H9 (cell line): Measurements from ENCODE around the gene UCP2. TPM values are rescaled to one million over a fixed set of nuclear protein-coding genes. Genes with fewer than 3 reads are reported as not detected.

Experiments
- DNase-seq: peaks from one replicate; pipeline ENCODE4 v3.0.0-alpha.2; 2017
- H2AFZ ChIP-seq: one replicate; pipeline ENCODE4 v1.6.1; 2013; ENCODE audit warnings: mild to moderate bottlenecking, low read length, control low read depth, moderate library complexity
- H2AK5ac ChIP-seq: 2 replicates; pipeline ENCODE4 v1.6.1; 2013; ENCODE audit warnings: low read length, control low read depth, mixed read lengths; ENCODE audit not compliant: insufficient read length
- H2BK120ac ChIP-seq: one replicate; pipeline ENCODE4 v1.6.1; 2013; ENCODE audit warnings: low read depth, mild to moderate bottlenecking, low read length, control low read depth, inconsistent platforms; ENCODE audit not compliant: poor library complexity, severe bottlenecking
- H2BK12ac ChIP-seq: 2 replicates; pipeline ENCODE4 v1.6.1; 2013; ENCODE audit warnings: low read length, control low read depth, mixed read lengths, low read depth; ENCODE audit not compliant: insufficient read length
- H2BK15ac ChIP-seq: 2 replicates; pipeline ENCODE4 v1.6.1; 2013; ENCODE audit warnings: low read depth, low read length, control low read depth
- H2BK20ac ChIP-seq: one replicate; pipeline ENCODE4 v1.6.1; 2013; ENCODE audit warnings: low read depth, mild to moderate bottlenecking, low read length, control low read depth, inconsistent platforms; ENCODE audit not compliant: poor library complexity, severe bottlenecking
- H2BK5ac ChIP-seq: 2 replicates; pipeline ENCODE4 v1.6.1; 2013; ENCODE audit warnings: low read length, control low read depth, mixed read lengths; ENCODE audit not compliant: insufficient read length
- H3K14ac ChIP-seq: 2 replicates; pipeline ENCODE4 v1.6.1; 2013; ENCODE audit warnings: low read length, control low read depth; ENCODE audit not compliant: insufficient read depth
- H3K18ac ChIP-seq: 2 replicates; pipeline ENCODE4 v1.6.1; 2013; ENCODE audit warnings: low read depth, mild to moderate bottlenecking, mixed read lengths, low read length, control low read depth; ENCODE audit not compliant: insufficient read length
- H3K23ac ChIP-seq: 2 replicates; pipeline ENCODE4 v1.6.1; 2013; ENCODE audit warnings: low read length, control low read depth, mixed read lengths, low read depth; ENCODE audit not compliant: insufficient read length
- H3K23me2 ChIP-seq: 2 replicates; pipeline ENCODE4 v1.6.1; 2013; ENCODE audit warnings: low read depth, mild to moderate bottlenecking, mixed read lengths, low read length, control low read depth; ENCODE audit not compliant: insufficient read length, poor library complexity, severe bottlenecking
- H3K27ac ChIP-seq: 2 replicates; pipeline ENCODE4 v1.5.1; 2013; ENCODE audit warnings: low read length, control low read depth, mixed read lengths, low read depth; ENCODE audit not compliant: insufficient read length
- H3K27me3 ChIP-seq: 2 replicates; pipeline ENCODE4 v1.6.1; 2013; ENCODE audit warnings: low read length, control low read depth, inconsistent platforms; ENCODE audit not compliant: insufficient read depth
- H3K4ac ChIP-seq: 2 replicates; pipeline ENCODE4 v1.6.1; 2013; ENCODE audit warnings: low read depth, mild to moderate bottlenecking, control low read depth, inconsistent platforms, low read length, moderate library complexity
- H3K4me1 ChIP-seq: 2 replicates; pipeline ENCODE4 v1.6.1; 2013; ENCODE audit warnings: low read length, control low read depth, inconsistent platforms; ENCODE audit not compliant: insufficient read depth
- H3K4me2 ChIP-seq: 2 replicates; pipeline ENCODE4 v1.6.1; 2013; ENCODE audit warnings: low read length, control low read depth, mixed read lengths; ENCODE audit not compliant: insufficient read length, insufficient read depth
- H3K56ac ChIP-seq: 2 replicates; pipeline ENCODE4 v1.6.1; 2013; ENCODE audit warnings: low read depth, mild to moderate bottlenecking, mixed read lengths, low read length, control low read depth; ENCODE audit not compliant: insufficient read length
- H3K79me1 ChIP-seq: 2 replicates; pipeline ENCODE4 v1.6.1; 2013; ENCODE audit warnings: low read depth, mild to moderate bottlenecking, moderate library complexity, low read length, control low read depth, inconsistent platforms; ENCODE audit not compliant: insufficient read depth, poor library complexity, severe bottlenecking
- H3K79me2 ChIP-seq: 2 replicates; pipeline ENCODE4 v1.6.1; 2013; ENCODE audit warnings: low read length, control low read depth, inconsistent platforms; ENCODE audit not compliant: insufficient read depth
- H3K9ac ChIP-seq: 2 replicates; pipeline ENCODE4 v1.6.1; 2013; ENCODE audit warnings: low read length, control low read depth, mixed read lengths; ENCODE audit not compliant: insufficient read length; ENCODE audit errors: extremely low read depth
- H3K9me3 ChIP-seq: one replicate; pipeline ENCODE4 v1.6.1; 2013; ENCODE audit warnings: low read depth, low read length, inconsistent platforms; ENCODE audit not compliant: control insufficient read depth
- H3T11ph ChIP-seq: one replicate; pipeline ENCODE4 v1.6.1; 2013; ENCODE audit warnings: mild to moderate bottlenecking, low read length, control low read depth, inconsistent platforms
- H4K20me1 ChIP-seq: one replicate; pipeline ENCODE4 v1.6.1; 2013; ENCODE audit not compliant: control insufficient read depth, insufficient read length, insufficient read depth
- H4K5ac ChIP-seq: 2 replicates; pipeline ENCODE4 v1.6.1; 2013; ENCODE audit warnings: low read depth, mild to moderate bottlenecking, mixed read lengths, low read length, control low read depth; ENCODE audit not compliant: insufficient read length
- H4K8ac ChIP-seq: replicated peaks from 2 replicates; pipeline ENCODE4 v1.6.1; 2013; ENCODE audit warnings: low read length, control low read depth, mixed read lengths, low read depth; ENCODE audit not compliant: insufficient read length
- H4K91ac ChIP-seq: 2 replicates; pipeline ENCODE4 v1.6.1; 2013; ENCODE audit warnings: low read depth, mild to moderate bottlenecking, moderate library complexity, mixed read lengths, low read length, control low read depth; ENCODE audit not compliant: insufficient read length
- H3K27ac Mint-ChIP-seq, 3 experiments: 2 replicates in 2 of 3; 3 replicates in 1 of 3; pipeline ENCODE4 v1.8.0; 2020 to 2021; ENCODE audit warnings: mixed read lengths in 3 of 3, mild to moderate bottlenecking in 1 of 3, moderate library complexity in 1 of 3
- H3K27me3 Mint-ChIP-seq: 2 replicates; pipeline ENCODE4 v1.8.0; 2021; ENCODE audit warnings: low read depth, mild to moderate bottlenecking, moderate library complexity, mixed read lengths
- H3K36me3 Mint-ChIP-seq, 3 experiments: 2 replicates in 2 of 3; 3 replicates in 1 of 3; pipeline ENCODE4 v1.8.0; 2020 to 2021; ENCODE audit warnings: low read depth in 3 of 3, mixed read lengths in 3 of 3; ENCODE audit not compliant: insufficient read depth in 1 of 3
- H3K4me1 Mint-ChIP-seq, 2 experiments: 2 replicates each; pipeline ENCODE4 v1.8.0; 2020; ENCODE audit warnings: mixed read lengths in 2 of 2
- H3K4me3 Mint-ChIP-seq, 2 experiments: 2 replicates in 1 of 2; 3 replicates in 1 of 2; pipeline ENCODE4 v1.8.0; 2020 to 2021; ENCODE audit warnings: mild to moderate bottlenecking in 2 of 2, mixed read lengths in 2 of 2, moderate library complexity in 1 of 2
- H3K9me3 Mint-ChIP-seq, 2 experiments: 2 replicates in 1 of 2; 3 replicates in 1 of 2; pipeline ENCODE4 v1.8.0; 2020; ENCODE audit warnings: mild to moderate bottlenecking in 2 of 2, mixed read lengths in 2 of 2, moderate library complexity in 1 of 2
- whole genome bisulfite sequencing: extraction: QIAGEN DNeasy Blood & Tissue Kit; methylation state at CpG from one replicate; pipeline ENCODE4 v1.1.7; 2013; ENCODE audit warnings: missing lambda C conversion rate, low lambda C conversion rate, mixed read lengths; ENCODE audit not compliant: insufficient read length; ENCODE audit errors: extremely low coverage; 5-methylcytosine and 5-hydroxymethylcytosine counted together
- total RNA-seq: library from RNA; stranded (reverse); gene quantifications from 2 replicates; pipeline ENCODE4 v1.2.1, GENCODE V29; 2021
- TF ChIP-seq, protein P1 (sequence below): fragments of 200-600 bp; sonication (generic); conservative IDR thresholded peaks from 3 replicates; pipeline ENCODE4 v1.8.0; 2021; ENCODE audit warnings: antibody characterized with exemption, mild to moderate bottlenecking

Gene UCP2
- total RNA-seq, 1 experiment from 2014 or later: 62.1 TPM

DNA sequence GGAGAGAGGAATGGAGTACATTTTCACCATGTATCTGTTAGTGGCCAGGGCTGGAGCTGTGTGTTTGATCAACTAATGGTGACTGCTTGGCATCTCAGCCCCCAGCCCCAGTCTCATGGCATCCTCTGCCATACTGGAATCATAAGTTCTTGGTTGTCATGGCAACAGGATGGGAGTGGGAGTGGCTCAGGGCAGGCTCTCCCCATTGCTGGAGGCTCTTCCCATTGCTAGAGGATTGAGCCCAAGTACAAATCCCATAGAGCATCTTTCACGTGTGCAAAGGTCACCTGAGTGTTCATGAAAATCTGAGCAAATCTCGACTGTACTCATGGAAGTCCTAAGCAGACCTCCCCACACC is 16.9 kb downstream of the UCP2 start:
- H2BK20ac ChIP-seq: no peak overlapping the region
- Mint-ChIP-seq H3K4me1 (peaks cover 6 to 14% of the 10 kb centered on the region in 2 experiments), H3K36me3 (no peaks in the 10 kb centered on the region), H3K9me3 (peaks cover 0 to 2% of the 10 kb centered on the region in 2 experiments; a peak in 1 of 5 replicates), H3K27me3 (peaks cover 4% of the 10 kb centered on the region), H3K27ac (no peak overlapping the region), H3K4me3 (no peak overlapping the region)
- no peak overlapping the region for H4K8ac ChIP-seq
- H3K4me2 ChIP-seq: no peak overlapping the region
- TF ChIP-seq, protein P1, sequence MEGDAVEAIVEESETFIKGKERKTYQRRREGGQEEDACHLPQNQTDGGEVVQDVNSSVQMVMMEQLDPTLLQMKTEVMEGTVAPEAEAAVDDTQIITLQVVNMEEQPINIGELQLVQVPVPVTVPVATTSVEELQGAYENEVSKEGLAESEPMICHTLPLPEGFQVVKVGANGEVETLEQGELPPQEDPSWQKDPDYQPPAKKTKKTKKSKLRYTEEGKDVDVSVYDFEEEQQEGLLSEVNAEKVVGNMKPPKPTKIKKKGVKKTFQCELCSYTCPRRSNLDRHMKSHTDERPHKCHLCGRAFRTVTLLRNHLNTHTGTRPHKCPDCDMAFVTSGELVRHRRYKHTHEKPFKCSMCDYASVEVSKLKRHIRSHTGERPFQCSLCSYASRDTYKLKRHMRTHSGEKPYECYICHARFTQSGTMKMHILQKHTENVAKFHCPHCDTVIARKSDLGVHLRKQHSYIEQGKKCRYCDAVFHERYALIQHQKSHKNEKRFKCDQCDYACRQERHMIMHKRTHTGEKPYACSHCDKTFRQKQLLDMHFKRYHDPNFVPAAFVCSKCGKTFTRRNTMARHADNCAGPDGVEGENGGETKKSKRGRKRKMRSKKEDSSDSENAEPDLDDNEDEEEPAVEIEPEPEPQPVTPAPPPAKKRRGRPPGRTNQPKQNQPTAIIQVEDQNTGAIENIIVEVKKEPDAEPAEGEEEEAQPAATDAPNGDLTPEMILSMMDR: no peak
- H3K27me3 ChIP-seq: no peaks in the 10 kb centered on the region
- no peak overlapping the region for H3T11ph ChIP-seq
- H3K79me2 ChIP-seq: no peaks in the 10 kb centered on the region
- no peak overlapping the region for H4K5ac ChIP-seq
- no peak overlapping the region for H3K9ac ChIP-seq
- H2BK120ac ChIP-seq: no peak overlapping the region
- no peaks in the 10 kb centered on the region for H3K79me1 ChIP-seq
- no peak overlapping the region for H3K23ac ChIP-seq
- H2AFZ ChIP-seq: no peak overlapping the region
- no peak overlapping the region for H3K56ac ChIP-seq
- H3K4ac ChIP-seq: no peak overlapping the region
- no peaks in the 10 kb centered on the region for H3K23me2 ChIP-seq
- no peak overlapping the region for H2AK5ac ChIP-seq
- no peaks in the 10 kb centered on the region for H3K4me1 ChIP-seq
- H4K91ac ChIP-seq: no peak overlapping the region
- no peak overlapping the region for H3K14ac ChIP-seq
- no peaks in the 10 kb centered on the region for H4K20me1 ChIP-seq
- DNase-seq: no peak
- H2BK5ac ChIP-seq: no peak overlapping the region
- H3K18ac ChIP-seq: no peak overlapping the region
- H3K27ac ChIP-seq: no peak overlapping the region
- no peak overlapping the region for H2BK12ac ChIP-seq
- H3K9me3 ChIP-seq: no peaks in the 10 kb centered on the region
- no CpG with 5 or more reads among the region's 2 CpGs for WGBS
- no peak overlapping the region for H2BK15ac ChIP-seq
